SKM-1 (cell line): ENCODE results near the gene SORBS1.

Source experiments
- DNase-seq: peaks from one replicate; lab custom pipeline; 2025; ENCODE audit not compliant: unreplicated experiment; lab: John Stamatoyannopoulos, UW

The SORBS1 gene

GRCh38 chr10:95330966-95331453 lies 230.2 kb downstream of the SORBS1 start:
- no peak for DNase-seq

- no peak for DNase-seq
Observed at GRCh38 chr10:95329296-95329695, 231.9 kb downstream of the SORBS1 start.

- DNase-seq: no peak
Observed at GRCh38 chr10:95328013-95328412, 233.2 kb downstream of the SORBS1 start.

- no peak for DNase-seq
Observed at GRCh38 chr10:95327367-95327766, 233.8 kb downstream of the SORBS1 start.

- DNase-seq: no peak
Observed at GRCh38 chr10:95326396-95326795, 234.8 kb downstream of the SORBS1 start.

- no peak for DNase-seq
Observed at GRCh38 chr10:95325863-95326262, 235.3 kb downstream of the SORBS1 start.

GRCh38 chr10:95324436-95325268 lies 236.5 kb downstream of the SORBS1 start:
- no peak for DNase-seq

GRCh38 chr10:95321554-95322301 lies 239.4 kb downstream of the SORBS1 start:
- DNase-seq: no peak

- no peak for DNase-seq
Observed at GRCh38 chr10:95319239-95319638, 241.9 kb downstream of the SORBS1 start.

- no peak for DNase-seq
Observed at GRCh38 chr10:95315509-95315908, 245.7 kb downstream of the SORBS1 start.

GRCh38 chr10:95314192-95314918 lies 246.8 kb downstream of the SORBS1 start:
- DNase-seq: no peak

GRCh38 chr10:95312986-95313495 lies 248.1 kb downstream of the SORBS1 start:
- no peak for DNase-seq

GRCh38 chr10:95312257-95312656 lies 248.9 kb downstream of the SORBS1 start:
- no peak for DNase-seq

- DNase-seq: no peak
Observed at GRCh38 chr10:95309958-95310357, 251.2 kb downstream of the SORBS1 start.

GRCh38 chr10:95308389-95309302 lies 252.5 kb downstream of the SORBS1 start:
- no peak for DNase-seq

- DNase-seq: no peak
Observed at GRCh38 chr10:95306851-95307250, 254.3 kb downstream of the SORBS1 start.

GRCh38 chr10:95306318-95306650 lies 254.9 kb downstream of the SORBS1 start:
- DNase-seq: no peak

GRCh38 chr10:95305606-95306317 lies 255.4 kb downstream of the SORBS1 start:
- DNase-seq: no peak

GRCh38 chr10:95304976-95305375 lies 256.2 kb downstream of the SORBS1 start:
- DNase-seq: no peak

- no peak for DNase-seq
Observed at GRCh38 chr10:95304463-95304862, 256.7 kb downstream of the SORBS1 start.
